Esophagus (tissue), 2 donors: ENCODE results near the gene TAGLN3. TPM values are rescaled to one million over a fixed set of nuclear protein-coding genes. Genes with fewer than 3 reads are reported as not detected.

Experiments
- H3K27ac ChIP-seq, 2 donors: one replicate each; pipeline ENCODE4 v1.5.1; 2013; ENCODE audit warnings: low read depth in 2 of 2, mild to moderate bottlenecking in 2 of 2, inconsistent platforms in 1 of 2, low read length in 1 of 2, moderate library complexity in 1 of 2
- H3K27me3 ChIP-seq, 2 donors: one replicate each; pipeline ENCODE4 v1.6.1; 2013; ENCODE audit warnings: low read length in 2 of 2, control low read depth in 1 of 2, mild to moderate bottlenecking in 1 of 2; ENCODE audit not compliant: insufficient read depth in 2 of 2, control insufficient read depth in 1 of 2
- H3K36me3 ChIP-seq, 2 donors: one replicate each; pipeline ENCODE4 v1.6.1; 2013; ENCODE audit warnings: low read length in 1 of 2; ENCODE audit not compliant: control insufficient read depth in 2 of 2, insufficient read depth in 2 of 2
- H3K4me1 ChIP-seq, 2 donors: one replicate each; pipeline ENCODE4 v1.6.1; 2013; ENCODE audit warnings: low read length in 1 of 2; ENCODE audit not compliant: control insufficient read depth in 2 of 2, insufficient read depth in 2 of 2
- H3K4me3 ChIP-seq, 2 donors: one replicate each; pipeline ENCODE4 v1.5.1; 2013; ENCODE audit warnings: low read length in 2 of 2, mild to moderate bottlenecking in 2 of 2, low read depth in 1 of 2, moderate library complexity in 1 of 2
- H3K9me3 ChIP-seq, 2 donors: one replicate each; pipeline ENCODE4 v1.6.1; 2013; ENCODE audit warnings: mild to moderate bottlenecking in 2 of 2, low read depth in 1 of 2, low read length in 1 of 2, moderate library complexity in 1 of 2; ENCODE audit not compliant: control insufficient read depth in 2 of 2, insufficient read depth in 1 of 2
- WGBS, 2 donors: extraction: QIAGEN DNeasy Blood & Tissue Kit; methylation state at CpG; one replicate each; pipeline ENCODE4 v1.1.7; 2013; 5-methylcytosine and 5-hydroxymethylcytosine counted together
- polyA plus RNA-seq, 2 donors: library from polyadenylated mRNA; stranded (reverse); fragments of 200-250 nt; gene quantifications; one replicate each; pipeline ENCODE4 v1.2.3, GENCODE V29; 2013
- donor health status: healthy with polysubstance abuse.
- donor health status: Bipolar disorder and iron deficiency.

The TAGLN3 gene
- polyA plus RNA-seq, 2 donors: 0.02 to 0.06 TPM

GRCh38 chr3:111975131-111975530, 23.6 kb upstream of the TAGLN3 start:
- no peaks in the 10 kb centered on the region for H3K27me3 ChIP-seq
- no peaks in the 10 kb centered on the region for H3K9me3 ChIP-seq
- H3K36me3 ChIP-seq: no peaks in the 10 kb centered on the region
- WGBS, 2 donors: 75 to 89% methylated on average over 2 of the region's 2 CpGs
- no peaks in the 10 kb centered on the region for H3K4me1 ChIP-seq
- no peak overlapping the region for H3K27ac ChIP-seq
- H3K4me3 ChIP-seq: no peak overlapping the region

- peaks cover 0 to 2% of the 10 kb centered on the region in 2 donors for H3K4me1 ChIP-seq
- H3K27me3 ChIP-seq: no peaks in the 10 kb centered on the region
- H3K9me3 ChIP-seq: no peaks in the 10 kb centered on the region
- no peaks in the 10 kb centered on the region for H3K36me3 ChIP-seq
- H3K4me3 ChIP-seq: no peak overlapping the region
- no peak overlapping the region for H3K27ac ChIP-seq
- 70 to 71% methylated on average over 2 of the region's 2 CpGs for WGBS, 2 donors
These were observed 22.5 kb upstream of the TAGLN3 start for GRCh38 chr3:111976254-111976653.

GRCh38 chr3:111978583-111979433, 19.9 kb upstream of the TAGLN3 start, which contains the start of gene ABHD10:
Gene ABHD10 (plus strand): TSS chr3:111979026. CDS start chr3:111979062, 36 bp downstream.
- peaks cover 0 to 2% of the 10 kb centered on the region in 2 donors for H3K4me1 ChIP-seq
- no peaks in the 10 kb centered on the region for H3K36me3 ChIP-seq
- H3K9me3 ChIP-seq: no peaks in the 10 kb centered on the region
- 1 to 3% methylated on average over 61 of the region's 61 CpGs for WGBS, 2 donors
- no peaks in the 10 kb centered on the region for H3K27me3 ChIP-seq
- peak within 1 kb of the TSS; percentile 92 to 93 for H3K27ac ChIP-seq
- H3K4me3 ChIP-seq: peak within 1 kb of the TSS; percentile 90 to 97

GRCh38 chr3:111979434-111980038, 19.2 kb upstream of the TAGLN3 start:
- Histone ChIP-seq H3K27me3 (no peaks in the 10 kb centered on the region), H3K27ac (peak overlapping the region; percentile 92 to 93), H3K36me3 (no peaks in the 10 kb centered on the region), H3K9me3 (no peaks in the 10 kb centered on the region), H3K4me3 (peak overlapping the region; percentile 90 to 97), H3K4me1 (peaks cover 0 to 2% of the 10 kb centered on the region in 2 donors)
- 12% methylated on average over 5 of the region's 5 CpGs for WGBS, 2 donors

GRCh38 chr3:111980716-111981456, 17.8 kb upstream of the TAGLN3 start:
- H3K4me3 ChIP-seq: no peak overlapping the region
- H3K27ac ChIP-seq: no peak overlapping the region
- no peaks in the 10 kb centered on the region for H3K27me3 ChIP-seq
- H3K4me1 ChIP-seq: peaks cover 0 to 2% of the 10 kb centered on the region in 2 donors
- H3K36me3 ChIP-seq: no peaks in the 10 kb centered on the region
- 88 to 91% methylated on average over 10 of the region's 10 CpGs for WGBS, 2 donors
- no peaks in the 10 kb centered on the region for H3K9me3 ChIP-seq

GRCh38 chr3:111981457-111981763, 17.3 kb upstream of the TAGLN3 start:
- Histone ChIP-seq H3K36me3 (no peaks in the 10 kb centered on the region), H3K27me3 (no peaks in the 10 kb centered on the region), H3K27ac (no peak overlapping the region), H3K9me3 (no peaks in the 10 kb centered on the region), H3K4me1 (peaks cover 0 to 2% of the 10 kb centered on the region in 2 donors), H3K4me3 (no peak overlapping the region)
- WGBS, 2 donors: 42 to 45% methylated on average over 3 of the region's 3 CpGs

GRCh38 chr3:111984636-111985298, 14.0 kb upstream of the TAGLN3 start:
- 46% methylated on average over 2 of the region's 2 CpGs for WGBS, 2 donors

GRCh38 chr3:111986800-111987199, 11.9 kb upstream of the TAGLN3 start:
- Histone ChIP-seq H3K4me3 (no peak overlapping the region), H3K4me1 (no peaks in the 10 kb centered on the region), H3K36me3 (peaks cover 0 to 5% of the 10 kb centered on the region in 2 donors), H3K27me3 (no peaks in the 10 kb centered on the region), H3K9me3 (no peaks in the 10 kb centered on the region), H3K27ac (no peak overlapping the region)
- 71 to 80% methylated on average over 3 of the region's 3 CpGs for WGBS, 2 donors

More at GRCh38 chr3:111984636-111985298, 14.0 kb upstream of the TAGLN3 start:
- Histone ChIP-seq H3K9me3 (no peaks in the 10 kb centered on the region), H3K27ac (no peak overlapping the region), H3K4me3 (no peak overlapping the region), H3K36me3 (peaks cover 0 to 5% of the 10 kb centered on the region in 2 donors), H3K4me1 (peaks cover 0 to 2% of the 10 kb centered on the region in 2 donors), H3K27me3 (no peaks in the 10 kb centered on the region)

- no peak overlapping the region for H3K4me3 ChIP-seq
- peaks cover 0 to 5% of the 10 kb centered on the region in 2 donors for H3K36me3 ChIP-seq
- H3K4me1 ChIP-seq: no peaks in the 10 kb centered on the region
- H3K27ac ChIP-seq: no peak overlapping the region
- H3K9me3 ChIP-seq: no peaks in the 10 kb centered on the region
- no peaks in the 10 kb centered on the region for H3K27me3 ChIP-seq
- 66 to 70% methylated on average over 3 of the region's 3 CpGs for WGBS, 2 donors
These were observed 9.6 kb upstream of the TAGLN3 start for GRCh38 chr3:111989061-111989678.
